ENCODE measurements around the gene AASDH. TPM values are rescaled to one million over a fixed set of nuclear protein-coding genes. Genes with fewer than 3 reads are reported as not detected.

The AASDH gene
- total and polyA plus RNA-seq, 2 of the 13 experiments (the other 11 are each of a cell fraction or from before 2014, with no cell fraction given), result 12.6 to 14.1 TPM

- no peak for TF ChIP-seq ZNF407 (CRISPR knock-in tag; IDR thresholded peaks at IDR 0.05; ENCODE audit: not compliant biosample characterization)
Measured at GRCh38 chr4:56326363-56326762, 60.9 kb downstream of the AASDH start (continued).

GRCh38 chr4:56324011-56324610 is 63.2 kb downstream of the AASDH start:
- Histone ChIP-seq H3K36me3 (replicated peaks in 1 of 2; ENCODE audit: control insufficient read depth in 1 of 2, insufficient read depth in 2 of 2, low read length in 2 of 2) (0 out of 5 replicates have a peak, but pooled peaks cover 0 to 7% of the 10 kb centered on the region in 2 experiments), H3K4me2 (ENCODE audit: low read depth, low read length) (no peak overlapping the region), H2AFZ (ENCODE audit: low read length) (no peak overlapping the region), H4K20me1 (ENCODE audit: insufficient read depth, low read length) (no peaks in the 10 kb centered on the region), H3K9me3 (ENCODE audit: low read length) (no peaks in the 10 kb centered on the region), H3K27me3 (ENCODE audit: control insufficient read depth in 1 of 2, insufficient read depth in 2 of 2, low read length in 2 of 2) (no peaks in the 10 kb centered on the region), H3K9ac (ENCODE audit: insufficient read depth, low read depth, low read length) (no peak overlapping the region), H3K4me3 (replicated peaks in 1 of 3; ENCODE audit: insufficient read depth in 1 of 3, low read depth in 2 of 3, low read length in 3 of 3) (no peak overlapping the region), H3K79me2 (ENCODE audit: insufficient read depth, low read length) (no peaks in the 10 kb centered on the region), H3K27ac (ENCODE audit: extremely low read length, insufficient read depth, low read length) (no peak overlapping the region), H3K4me1 (ENCODE audit: insufficient read depth, low read length) (no peaks in the 10 kb centered on the region)
- in situ Hi-C loops (cut with HindIII; ENCODE audit: extremely low pct_ligation_motif_present, low pct_unique_long_range_greater_than_20kb), result no loop called here
- 81% methylated on average over 5 of the region's 8 CpGs for WGBS (ENCODE audit: low lambda C conversion rate)
- TF ChIP-seq ZNF263 (CRISPR knock-in tag; IDR thresholded peaks at IDR 0.05), result no peak
- TF ChIP-seq PCBP1 (IDR thresholded peaks at IDR 0.05; ENCODE audit: borderline replicate concordance, low read depth, low read length), result no peak
- no peak for TF ChIP-seq PCBP2 (optimal IDR thresholded peaks at IDR 0.05; ENCODE audit: low read depth, low read length, poor library complexity, severe bottlenecking)
- no peak for TF ChIP-seq POLR2AphosphoS2 (IDR thresholded peaks at IDR 0.05; ENCODE audit: low read depth, low read length)
- TF ChIP-seq GTF3A (CRISPR knock-in tag; conservative IDR thresholded peaks at IDR 0.05), result no peak
- TF ChIP-seq ZNF780A (CRISPR knock-in tag; IDR thresholded peaks at IDR 0.05), result no peak
- TF ChIP-seq CC2D1A (CRISPR knock-in tag; IDR thresholded peaks at IDR 0.05), result no peak
- no peak for TF ChIP-seq YEATS4 (CRISPR knock-in tag; IDR thresholded peaks at IDR 0.05; ENCODE audit: borderline replicate concordance)
- no peak for TF ChIP-seq POLR2AphosphoS5 (IDR thresholded peaks at IDR 0.05; ENCODE audit: low read depth, low read length)
- TF ChIP-seq ZFP91 (CRISPR knock-in tag; IDR thresholded peaks at IDR 0.05; ENCODE audit: borderline replicate concordance), result no peak
- no peak for TF ChIP-seq PITX1 (CRISPR knock-in tag; IDR thresholded peaks at IDR 0.05)
- TF ChIP-seq NFATC3 (CRISPR knock-in tag; IDR thresholded peaks at IDR 0.05), result no peak
- no peak for TF ChIP-seq JUN (CRISPR knock-in tag; IDR thresholded peaks at IDR 0.05)
- FAIRE-seq (no peak), DNase-seq (ENCODE audit: low spot score) (no peak), ATAC-seq (no peak)
- intact Hi-C loops (cut with micrococcal nuclease; ENCODE audit: unreplicated experiment), result no loop called here
- BruUV-seq (replicated peaks), result no TSS peak
- ChIA-PET POLR2A (no interaction called here), CTCF (ENCODE audit: low intra/inter-chr PET ratio, low total read pairs) (no interaction called here)

Data from HepG2 (cell line).